GM12891 (cell line): ENCODE measurements around the gene PSMD11.

Experiments
- PAX5 ChIP-seq: IDR thresholded peaks from 2 replicates; pipeline ENCODE4 v1.6.1; 2011; ENCODE audit warnings: low read length, moderate library complexity, mild to moderate bottlenecking; ENCODE audit not compliant: insufficient read depth, severe bottlenecking
- POLR2A ChIP-seq: IDR thresholded peaks from 2 replicates; pipeline ENCODE4 v1.6.1; 2011; ENCODE audit warnings: low read depth, low read length, control low read depth
- POLR2AphosphoS5 ChIP-seq: IDR thresholded peaks from 2 replicates; pipeline ENCODE4 v1.6.1; 2011; ENCODE audit warnings: low read depth, low read length, control low read depth
- POU2F2 ChIP-seq: IDR thresholded peaks from 2 replicates; pipeline ENCODE4 v1.6.1; 2011; ENCODE audit warnings: low read depth, mild to moderate bottlenecking, control low read depth, low read length, moderate library complexity
- SPI1 ChIP-seq: IDR thresholded peaks from 2 replicates; pipeline ENCODE4 v1.6.1; 2011; ENCODE audit warnings: low read depth, low read length, control low read depth
- TAF1 ChIP-seq: IDR thresholded peaks from 2 replicates; pipeline ENCODE4 v1.6.1; 2011; ENCODE audit warnings: low read depth, low read length, control low read depth

- TF ChIP-seq POLR2A (no peak), TAF1 (no peak), POLR2AphosphoS5 (no peak), POU2F2 (no peak), SPI1 (no peak), PAX5 (no peak)
Observed at GRCh38 chr17:32426894-32427293, 17.4 kb upstream of the PSMD11 start.
